Fibroblast of peridontal ligament (primary cell): ENCODE data around the gene GPR101.

Experiments
- DNase-seq: peaks from one replicate; pipeline ENCODE4 v3.0.0-alpha.2; 2010; ENCODE audit errors: extremely low read depth

Gene GPR101, protein sequence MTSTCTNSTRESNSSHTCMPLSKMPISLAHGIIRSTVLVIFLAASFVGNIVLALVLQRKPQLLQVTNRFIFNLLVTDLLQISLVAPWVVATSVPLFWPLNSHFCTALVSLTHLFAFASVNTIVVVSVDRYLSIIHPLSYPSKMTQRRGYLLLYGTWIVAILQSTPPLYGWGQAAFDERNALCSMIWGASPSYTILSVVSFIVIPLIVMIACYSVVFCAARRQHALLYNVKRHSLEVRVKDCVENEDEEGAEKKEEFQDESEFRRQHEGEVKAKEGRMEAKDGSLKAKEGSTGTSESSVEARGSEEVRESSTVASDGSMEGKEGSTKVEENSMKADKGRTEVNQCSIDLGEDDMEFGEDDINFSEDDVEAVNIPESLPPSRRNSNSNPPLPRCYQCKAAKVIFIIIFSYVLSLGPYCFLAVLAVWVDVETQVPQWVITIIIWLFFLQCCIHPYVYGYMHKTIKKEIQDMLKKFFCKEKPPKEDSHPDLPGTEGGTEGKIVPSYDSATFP

DNA sequence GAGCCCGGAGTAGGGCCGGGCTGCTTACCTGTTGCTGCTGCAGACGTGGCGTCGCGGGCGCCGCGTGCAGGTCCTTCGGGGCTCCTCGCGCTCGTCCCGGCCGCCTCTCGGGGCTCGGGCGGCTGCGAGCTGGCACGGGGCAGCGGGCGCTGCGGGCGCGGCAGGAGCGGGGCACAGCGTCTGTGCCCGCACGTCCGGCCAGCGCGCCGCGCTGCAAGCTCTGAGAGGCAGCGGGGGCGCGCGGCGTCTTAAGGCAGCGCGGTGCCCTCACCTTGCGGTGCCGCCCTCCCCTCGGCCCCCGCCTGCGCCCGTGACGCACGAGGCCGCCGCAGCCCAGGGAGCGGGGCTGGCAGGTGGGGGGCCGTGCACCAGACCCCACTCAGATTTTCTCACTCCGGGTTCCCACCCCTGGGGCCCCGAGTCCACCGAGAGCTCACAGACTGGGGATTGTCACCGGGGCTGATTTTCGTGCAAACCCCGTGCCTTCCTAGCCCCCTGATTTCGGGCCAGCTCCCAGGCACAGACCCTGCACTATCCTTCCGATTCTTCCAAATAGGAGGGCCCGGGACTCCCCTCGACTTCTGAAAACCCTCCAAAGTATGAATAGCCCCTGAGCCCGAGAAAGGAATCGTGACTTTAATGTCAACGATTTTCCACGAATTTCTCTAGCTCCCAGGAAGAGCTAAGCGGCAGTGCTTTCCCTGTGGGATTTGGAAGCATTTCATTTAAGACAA, at the start of gene GPR101:
Gene GPR101, minus strand, starts transcription at position 222 of the 734 bp plus-strand sequence. CDS start 2,321 bp downstream, outside the sequence.
- no peak for DNase-seq

DNA sequence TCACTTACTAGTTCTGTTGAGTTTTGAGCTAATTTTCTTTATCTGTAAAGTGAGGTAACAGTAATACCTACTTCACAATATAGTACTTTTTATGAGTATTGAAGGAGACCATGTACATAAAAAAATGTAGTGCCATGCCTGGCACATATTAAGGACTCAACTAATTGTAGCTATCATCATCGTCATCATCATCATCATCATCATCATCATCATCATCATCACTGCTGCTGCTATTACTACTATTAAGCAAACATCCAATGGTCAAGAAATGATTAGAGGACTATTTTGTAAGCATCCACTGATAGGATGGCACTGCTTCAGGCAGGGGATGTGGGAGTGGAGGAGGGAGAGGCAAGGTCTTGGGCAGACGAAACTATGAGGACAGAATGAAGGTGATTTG, 47.4 kb upstream of the GPR101 start:
- no peak for DNase-seq

DNA sequence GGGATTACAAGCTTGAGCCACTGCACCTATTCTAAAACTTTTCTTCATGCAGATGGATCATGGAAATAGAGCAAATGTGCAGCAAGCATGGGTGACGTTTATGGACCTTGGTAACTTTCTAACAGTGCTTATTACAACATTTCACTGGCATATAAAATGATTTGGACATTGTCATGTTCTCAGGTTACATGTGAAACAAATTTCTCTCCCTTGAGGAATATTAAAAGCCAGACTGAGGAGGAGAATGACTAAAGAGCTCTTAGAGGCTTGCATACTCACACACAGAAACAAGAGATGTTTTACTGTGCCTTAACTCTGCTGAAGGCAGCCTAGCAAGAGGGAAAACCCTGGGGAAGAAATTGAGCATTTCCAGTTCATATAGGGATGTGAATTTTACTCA, 38.6 kb upstream of the GPR101 start:
- no peak for DNase-seq

DNA sequence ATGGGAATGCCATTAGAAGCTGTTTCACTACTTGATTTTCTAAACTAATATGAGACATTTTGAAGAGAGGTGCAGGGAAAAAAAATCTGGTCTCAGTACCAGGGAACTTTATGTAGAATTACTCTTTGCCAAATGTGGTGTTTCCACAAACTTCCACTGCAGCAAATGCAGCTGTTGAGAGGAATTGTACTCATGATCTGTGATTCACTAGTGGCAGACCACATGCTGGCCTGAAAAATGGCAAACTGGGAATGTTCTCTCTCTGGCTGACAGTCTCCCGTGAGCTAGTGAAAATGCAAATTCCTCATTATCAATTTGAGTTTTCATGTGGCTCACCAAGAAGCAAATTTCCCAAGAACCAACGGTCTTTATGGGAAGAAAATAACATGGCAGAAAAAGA, 37.8 kb upstream of the GPR101 start:
- DNase-seq, result no peak

DNA sequence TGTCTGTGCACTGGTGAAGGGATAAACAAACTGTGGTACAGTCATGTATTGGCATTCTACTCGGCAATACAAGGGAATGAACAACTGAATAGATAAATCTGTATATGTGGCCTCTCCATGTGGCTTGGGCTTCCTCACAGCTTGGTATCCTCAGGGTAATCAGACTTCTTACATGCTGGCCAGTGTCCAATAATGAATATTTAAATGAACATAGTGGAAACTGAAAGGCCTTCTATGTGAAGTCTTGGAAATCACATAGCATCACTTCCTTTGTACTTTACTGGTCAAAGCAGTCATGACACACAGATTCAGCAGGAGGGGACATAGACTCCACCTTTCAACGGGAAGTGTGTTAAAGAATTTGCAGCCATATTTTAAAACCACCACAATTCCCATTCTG, 33.4 kb upstream of the GPR101 start:
- DNase-seq, result no peak

DNA sequence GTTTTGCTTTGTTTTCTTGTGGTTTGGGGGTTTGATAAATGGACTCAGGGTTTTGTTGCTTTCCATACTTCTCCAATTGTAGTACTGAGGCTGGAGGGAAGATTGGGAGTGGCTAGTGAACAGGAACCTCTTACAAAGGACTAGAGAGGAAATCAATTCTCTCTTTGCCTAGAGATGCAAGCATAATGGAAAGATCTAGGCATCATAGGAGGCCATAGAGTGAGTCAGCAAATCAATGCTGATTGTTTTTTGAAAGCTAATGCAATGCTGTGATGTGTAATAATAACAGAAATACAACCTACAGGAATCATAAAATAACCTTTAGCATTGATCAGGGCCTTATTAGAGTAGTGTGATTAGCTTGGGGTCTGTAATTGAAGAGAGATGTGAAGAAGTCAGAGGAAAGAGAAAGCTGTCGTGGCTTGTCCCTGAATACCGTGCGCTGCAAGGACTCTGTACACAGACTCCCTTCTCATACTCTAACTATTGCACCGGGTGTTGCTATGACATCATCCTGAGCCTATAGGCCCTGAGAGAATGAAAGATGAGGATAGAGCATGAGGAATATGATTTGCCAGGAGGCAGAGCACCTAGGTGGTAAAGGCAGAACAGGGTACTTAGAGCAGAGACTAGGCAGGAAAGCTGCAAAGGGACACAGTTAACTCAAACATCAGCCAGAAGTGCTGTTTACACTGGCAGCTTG, 29.3 kb upstream of the GPR101 start:
- DNase-seq, result no peak

DNA sequence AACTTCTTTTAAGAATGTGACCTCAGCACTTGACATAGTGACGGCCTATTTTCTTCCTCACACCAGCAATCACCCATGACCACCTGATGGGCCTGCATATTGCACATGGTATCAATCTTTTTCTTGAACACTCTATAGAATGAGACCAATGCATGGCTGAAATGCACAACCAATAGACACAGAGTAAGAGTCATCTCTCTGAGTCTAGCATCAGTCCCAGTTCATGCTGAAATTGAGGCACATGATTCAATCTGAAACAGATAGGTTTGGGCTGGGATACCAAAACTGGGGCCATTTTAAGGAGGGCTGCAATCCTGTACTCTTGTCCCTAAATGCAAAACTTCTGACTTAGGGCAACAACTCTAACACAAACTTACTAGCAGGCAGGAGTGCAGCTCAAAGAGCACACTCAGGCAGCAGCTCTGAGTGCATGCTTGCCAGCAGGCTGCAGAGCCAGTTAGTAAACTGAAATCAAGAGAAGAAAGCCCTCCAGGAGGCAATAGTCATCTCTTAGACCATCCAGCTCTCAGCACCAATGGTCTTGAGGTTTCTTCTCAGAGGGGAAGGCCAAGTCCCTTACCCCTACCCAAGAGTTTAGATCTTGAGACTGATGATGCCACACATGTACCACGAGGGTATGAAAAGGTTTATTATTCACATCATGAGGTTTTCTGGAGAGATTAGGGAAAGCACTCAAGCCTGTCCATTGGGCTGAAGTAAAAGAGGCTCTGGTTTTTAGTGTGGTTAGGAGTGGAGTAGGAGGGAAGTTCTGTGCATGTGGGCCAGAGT, 24.7 kb upstream of the GPR101 start:
- DNase-seq, result no peak

DNA sequence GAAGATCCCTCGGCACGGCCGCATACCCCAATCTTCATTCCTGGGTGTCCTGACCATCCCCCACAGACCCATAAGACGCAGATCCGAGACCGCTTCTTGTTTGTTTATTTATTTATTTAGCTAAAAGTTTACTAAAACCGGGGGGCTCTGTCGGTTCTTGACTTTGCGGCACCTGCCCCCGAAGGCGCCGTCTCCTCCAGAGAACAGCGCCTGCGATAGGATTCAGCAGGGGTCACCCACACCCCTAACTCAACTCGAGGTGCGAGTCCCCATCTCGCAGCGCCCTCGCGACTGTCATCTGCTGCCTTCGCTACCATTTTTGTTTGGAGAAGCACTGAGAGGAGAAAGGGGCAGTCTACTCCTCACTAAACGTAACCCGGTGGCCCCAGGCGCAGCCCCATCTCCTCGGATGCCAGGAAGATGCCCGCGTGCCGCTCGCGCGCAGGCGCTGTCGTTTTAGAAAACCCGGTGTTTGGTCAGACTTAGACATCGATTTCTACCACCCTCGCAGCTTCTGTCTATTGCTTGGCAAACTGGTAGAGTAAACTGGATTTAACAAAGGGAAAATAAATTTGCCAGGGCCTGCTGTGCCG, 18.9 kb upstream of the GPR101 start:
- no peak for DNase-seq

DNA sequence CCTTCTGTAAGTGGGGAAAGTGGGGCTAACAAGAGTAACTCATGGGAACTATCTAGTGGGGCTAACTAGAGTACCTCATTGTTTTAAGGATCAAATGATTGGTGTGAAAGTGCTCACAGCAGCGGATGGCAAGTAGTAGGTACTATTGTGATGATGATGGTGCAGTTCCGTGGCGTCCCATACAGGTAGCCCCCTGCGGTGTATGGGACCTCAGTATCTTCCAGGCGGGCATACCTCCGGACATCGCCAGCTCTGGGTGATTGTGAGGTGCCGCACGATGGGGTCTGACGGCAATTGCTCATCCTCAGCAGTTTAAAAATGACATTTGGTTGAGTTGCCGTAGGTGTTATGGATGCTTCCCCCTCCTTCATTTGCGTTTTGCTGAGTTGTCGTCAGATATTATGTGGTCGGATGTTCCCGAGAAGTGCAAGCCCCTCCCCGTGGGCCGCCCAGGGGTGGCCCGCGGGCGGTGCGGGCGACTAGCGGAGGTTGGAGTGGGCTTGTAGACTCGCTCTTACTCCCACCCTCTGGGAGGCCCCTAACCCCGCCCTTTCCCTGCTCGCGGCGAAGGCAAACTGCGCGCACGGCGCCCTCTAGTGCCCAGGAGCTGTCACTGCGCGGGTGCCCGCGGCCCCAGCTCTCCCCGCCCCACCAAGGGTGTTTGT, 18.3 kb upstream of the GPR101 start:
- DNase-seq, result peak; percentile 33

DNA sequence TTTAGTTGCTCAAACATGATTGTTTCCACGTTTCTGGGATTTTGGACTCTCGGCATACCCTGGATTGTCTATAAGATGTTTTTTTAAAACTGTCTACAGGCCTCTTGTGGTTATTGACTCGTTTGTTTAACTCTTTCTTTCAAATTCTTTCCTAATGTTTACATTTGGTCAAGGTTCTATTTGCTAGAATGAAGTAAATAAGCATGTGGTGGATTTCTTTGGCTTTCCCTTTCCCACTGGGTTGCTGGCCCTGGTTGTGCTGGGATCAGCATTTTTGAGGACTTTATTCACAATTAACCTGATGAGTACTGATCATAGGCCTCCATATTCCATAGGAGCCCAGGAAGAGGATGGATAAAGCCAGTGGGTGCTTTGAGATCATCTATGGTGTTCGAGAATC, 11.1 kb upstream of the GPR101 start:
- DNase-seq, result no peak

DNA sequence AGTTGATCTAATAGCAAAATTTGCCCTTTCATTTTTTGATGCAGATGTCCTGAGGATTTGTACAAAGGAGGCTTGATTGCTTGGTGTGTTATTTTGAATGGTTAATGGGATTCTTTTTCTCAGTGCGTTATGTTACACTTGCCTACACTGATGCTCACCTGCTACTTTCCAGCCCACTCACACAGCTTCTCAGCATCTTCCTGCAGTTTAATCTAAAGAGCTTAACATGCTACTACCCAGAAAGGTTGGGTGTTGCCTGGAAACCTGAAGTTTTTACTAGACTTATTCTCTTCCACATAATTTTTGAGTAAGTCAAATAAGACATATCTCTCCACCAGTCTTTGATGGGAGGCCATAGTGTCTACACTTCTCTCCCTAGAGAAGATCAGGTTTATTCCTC, 9.9 kb upstream of the GPR101 start:
- no peak for DNase-seq

DNA sequence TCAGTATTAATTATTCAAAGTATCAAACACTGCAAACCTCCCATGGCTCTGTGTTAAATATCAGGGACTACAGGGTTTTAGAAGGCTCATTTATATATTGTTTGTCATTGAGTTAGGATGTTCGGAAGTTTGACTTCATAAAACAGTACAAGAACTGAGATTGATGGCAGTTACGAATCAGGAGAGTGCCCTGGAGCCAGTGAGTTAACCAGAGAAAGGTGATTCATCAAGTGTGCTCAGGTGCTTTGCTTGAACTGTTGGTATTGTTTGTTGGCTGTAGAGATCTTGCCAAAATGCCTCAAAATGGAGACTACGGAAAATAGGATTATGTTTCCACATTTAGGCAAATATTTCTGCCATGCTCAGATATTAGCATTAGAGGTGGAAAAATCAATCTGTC, 7.5 kb upstream of the GPR101 start:
- no peak for DNase-seq

DNA sequence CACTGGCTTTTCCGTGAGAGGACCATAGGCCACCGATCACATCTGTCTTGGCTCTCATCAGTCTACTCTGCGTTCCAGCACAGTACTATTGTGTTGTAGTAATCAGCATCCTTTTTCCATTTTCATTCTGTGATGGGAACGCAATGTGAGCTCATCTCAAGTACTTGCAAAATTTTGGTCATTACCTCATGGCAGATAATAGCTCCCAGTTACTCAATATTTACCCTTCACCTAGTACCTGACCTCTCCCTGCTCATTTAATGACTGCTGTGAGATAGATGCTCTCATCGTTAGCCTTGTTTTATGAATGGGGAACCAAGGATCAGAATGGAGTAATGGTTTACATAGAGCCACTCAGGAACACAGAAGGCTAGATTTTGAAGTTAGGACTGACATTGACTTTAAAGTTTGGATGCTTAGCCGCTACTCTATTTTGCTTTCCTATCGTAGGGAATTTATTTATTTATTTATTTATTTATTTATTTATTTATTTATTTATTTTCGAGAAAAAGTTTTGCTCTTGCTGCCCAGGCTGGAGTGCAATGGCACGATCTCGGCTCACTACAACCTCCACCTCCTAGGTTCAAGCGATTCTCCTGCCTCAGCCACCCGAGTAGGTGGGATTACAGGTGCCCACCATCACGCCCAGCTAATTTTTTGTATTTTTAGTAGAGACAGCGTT, 6.5 kb upstream of the GPR101 start:
- DNase-seq, result no peak

DNA sequence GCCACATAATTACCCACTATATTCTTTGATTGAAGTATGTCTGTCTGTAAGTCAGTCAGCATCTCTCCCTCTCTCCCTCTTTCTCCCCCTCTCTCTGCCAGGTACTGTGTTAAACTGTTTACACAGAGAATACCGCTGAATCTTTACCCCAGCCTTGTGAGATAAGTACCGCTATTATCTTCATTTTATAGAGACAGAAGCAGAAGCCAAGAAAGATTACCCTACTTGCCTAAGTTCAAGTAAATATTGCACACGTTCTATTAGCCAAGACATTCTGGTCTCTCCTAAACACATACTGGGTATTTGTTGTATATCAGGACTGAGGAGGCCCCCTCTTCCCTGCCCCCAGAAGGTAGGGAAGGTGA, 695 bp upstream of the GPR101 start:
- no peak for DNase-seq

DNA sequence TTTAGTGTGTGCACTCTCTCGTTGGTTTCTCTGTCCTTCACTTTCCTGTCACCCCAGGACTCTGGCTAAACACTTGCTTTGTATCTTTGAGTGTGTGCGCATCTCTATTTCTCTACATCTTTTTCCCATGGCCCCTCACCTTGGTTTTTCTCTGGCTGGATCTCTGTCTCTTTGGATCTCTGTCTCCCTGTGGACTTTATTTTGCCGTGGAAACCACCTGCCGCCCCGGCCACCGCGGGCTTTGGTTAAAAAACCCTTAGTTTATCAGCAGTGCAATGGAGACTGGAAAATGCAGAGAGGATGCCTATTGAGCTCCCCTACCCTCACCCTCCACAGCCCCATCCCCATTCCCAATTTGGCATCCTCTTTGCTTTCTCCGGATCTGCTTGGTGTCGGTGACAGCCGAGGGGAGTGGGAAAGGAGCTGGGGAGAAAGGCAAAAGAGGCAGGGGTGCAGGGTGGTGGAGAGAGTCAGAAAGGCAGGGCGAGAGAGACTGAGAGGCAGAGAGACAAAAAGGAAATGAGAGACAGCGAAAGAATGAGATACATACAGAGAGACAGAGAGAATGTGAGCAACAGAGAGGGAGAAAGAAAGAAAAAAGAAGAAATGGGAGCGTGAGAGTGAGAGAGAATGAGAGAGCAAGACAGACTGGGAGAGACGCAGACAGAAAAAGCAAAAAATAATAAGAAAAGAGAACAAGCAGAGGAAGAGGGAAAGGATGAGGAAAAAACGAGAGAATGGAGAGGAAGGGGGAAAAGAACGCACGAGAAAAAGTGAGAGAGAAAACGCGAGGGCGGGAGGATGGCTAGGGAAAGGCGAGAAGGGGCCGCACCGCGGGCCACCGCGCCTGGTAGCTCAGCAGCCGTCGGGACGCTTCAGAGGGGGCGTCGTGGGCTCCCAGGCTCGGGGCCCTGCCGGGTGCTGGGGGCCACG, 688 bp downstream of the GPR101 start:
- DNase-seq, result no peak

DNA sequence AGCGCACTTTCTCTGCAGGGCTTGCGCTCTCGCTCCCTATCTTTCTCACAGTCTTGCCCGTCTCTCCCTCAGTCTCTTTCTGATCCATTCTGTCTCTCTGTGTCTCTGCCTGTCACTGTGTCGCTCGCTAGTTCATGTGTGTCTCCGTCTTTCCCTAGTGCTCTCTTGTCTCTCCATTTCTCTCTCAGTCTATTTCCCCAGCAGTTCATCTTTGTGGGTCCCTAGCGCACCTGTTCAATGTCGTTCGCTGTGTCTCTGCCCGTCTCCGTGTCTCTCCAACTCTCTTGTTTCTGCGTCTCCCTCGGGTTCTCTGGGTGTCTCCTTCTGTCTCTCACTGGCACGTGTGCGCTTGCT, 1.5 kb downstream of the GPR101 start:
- no peak for DNase-seq

DNA sequence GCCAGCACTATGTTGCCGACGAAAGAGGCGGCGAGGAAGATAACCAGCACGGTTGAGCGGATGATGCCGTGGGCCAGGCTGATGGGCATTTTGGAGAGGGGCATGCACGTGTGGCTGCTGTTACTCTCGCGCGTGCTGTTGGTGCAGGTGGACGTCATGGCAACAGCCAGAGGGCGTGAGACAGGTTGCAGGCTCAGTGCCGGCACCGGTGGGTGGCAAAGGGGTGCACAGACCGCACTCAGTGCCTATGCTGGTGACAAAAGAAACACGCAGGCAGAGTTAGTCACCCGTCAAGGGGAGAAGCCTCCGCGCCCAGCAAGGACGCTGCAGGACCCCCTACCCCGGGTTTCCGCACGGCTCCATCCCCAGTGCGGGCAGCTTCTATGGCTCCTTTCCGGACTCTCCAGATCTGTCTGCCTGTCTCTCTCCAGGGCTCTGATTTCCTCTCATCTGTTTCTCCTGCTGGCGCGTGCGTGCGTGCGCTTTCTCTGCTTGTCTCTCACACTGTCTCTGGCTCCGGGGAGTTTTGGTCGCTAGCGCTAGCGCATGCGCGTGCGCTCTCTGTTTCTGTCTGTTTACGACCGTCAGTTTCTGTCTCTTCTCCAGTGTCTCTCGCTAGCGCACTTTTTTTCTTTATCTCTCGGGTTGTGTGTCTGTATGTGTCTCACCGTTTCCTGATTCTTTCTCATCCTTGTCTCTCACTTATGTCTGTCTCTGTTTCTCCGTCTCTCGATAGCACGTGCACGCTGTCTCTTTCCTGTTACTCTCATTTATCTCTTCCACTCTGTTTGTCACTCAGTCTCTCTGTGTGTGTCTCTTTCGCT, 2.1 kb downstream of the GPR101 start:
- DNase-seq, result peak; percentile 18

DNA sequence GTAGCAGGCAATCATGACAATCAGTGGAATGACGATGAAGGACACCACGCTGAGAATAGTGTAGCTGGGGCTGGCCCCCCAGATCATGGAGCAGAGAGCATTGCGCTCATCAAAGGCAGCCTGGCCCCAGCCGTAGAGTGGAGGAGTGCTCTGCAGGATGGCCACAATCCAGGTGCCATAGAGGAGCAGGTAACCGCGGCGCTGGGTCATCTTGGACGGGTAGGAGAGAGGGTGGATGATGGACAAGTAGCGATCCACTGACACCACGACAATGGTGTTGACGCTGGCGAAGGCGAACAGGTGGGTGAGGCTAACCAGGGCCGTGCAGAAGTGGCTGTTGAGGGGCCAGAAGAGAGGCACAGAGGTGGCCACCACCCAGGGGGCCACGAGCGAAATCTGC, 2.8 kb downstream of the GPR101 start:
- DNase-seq, result no peak
